HCT116 (cell line): ENCODE data around the gene SLC10A2. TPM values are rescaled to one million over a fixed set of nuclear protein-coding genes. Genes with fewer than 3 reads are reported as not detected.

Experiments used
- ATAC-seq: fragments of 200-7000 bp; cut with Tn5 transposase; 2 replicates; pipeline ENCODE4 v1.9.1; 2020; ENCODE audit warnings: mild to moderate bottlenecking, moderate library complexity
- BruUV-seq: library from RNA; stranded (reverse); fragments of 400-500 nt; replicated peaks from 2 replicates; lab custom pipeline; 2021; lab: Mats Ljungman, UMichigan
- CTCF ChIA-PET: fragments of 300-600 bp; sonication (Branson Sonifier 250); formaldehyde crosslinking; loops from one replicate; lab custom pipeline; 2021; ENCODE audit warnings: antibody characterized with exemption; lab: Charles Lee
- POLR2A ChIA-PET: fragments of 300-600, 350-600 bp; sonication (Branson Sonifier 250); formaldehyde crosslinking; loops from one replicate; lab custom pipeline; 2021; ENCODE audit warnings: antibody characterized with exemption; lab: Charles Lee
- RAD21 ChIA-PET, 2 experiments: fragments of 300-600 bp; sonication (Branson Sonifier 250); formaldehyde crosslinking; loops; one replicate each; lab custom pipeline; 2023; ENCODE audit warnings: low total read pairs in 2 of 2; ENCODE audit not compliant: uncharacterized antibody in 2 of 2, unreplicated experiment in 2 of 2, low non-redundant PET in 1 of 2; lab: Charles Lee
- DNase-seq: peaks from one replicate; pipeline ENCODE4 v3.0.0-alpha.2; 2010; ENCODE audit warnings: low read depth, low spot score
- H2AFZ ChIP-seq: fragments of 200-600 bp; shearing (Covaris generic), sonication (generic); 2 replicates; pipeline ENCODE4 v1.6.1; 2017; ENCODE audit warnings: low read depth, mixed run types, mixed read lengths, antibody characterized with exemption, low read length; ENCODE audit not compliant: poor library complexity, severe bottlenecking
- H3K27ac ChIP-seq: 2 replicates; pipeline ENCODE4 v1.5.1; 2012; ENCODE audit warnings: low read depth, low read length
- H3K27me3 ChIP-seq: fragments of 200-600 bp; sonication (generic); 2 replicates; pipeline ENCODE4 v1.6.1; 2016; ENCODE audit warnings: mixed run types, low read length, mixed read lengths; ENCODE audit not compliant: insufficient read depth
- H3K36me3 ChIP-seq, 2 experiments: fragments of 200-500 bp in 1 of 2; fragments of 200-600 bp in 1 of 2; sonication (Bioruptor generic) in 1 of 2; sonication (generic) in 1 of 2; 2 replicates each; pipeline versions ENCODE4 v1.5.1 to v1.6.1; 2014 to 2016; ENCODE audit warnings: low read length in 2 of 2, inconsistent platforms in 1 of 2, mixed read lengths in 1 of 2, mixed run types in 1 of 2; ENCODE audit not compliant: insufficient read depth in 2 of 2, control insufficient read depth in 1 of 2
- H3K4me1 ChIP-seq, 2 experiments: fragments of 200-600 bp in 1 of 2; sonication (generic) in 1 of 2; 2 replicates each; pipeline versions ENCODE4 v1.5.1 to v1.6.1; 2012 to 2017; ENCODE audit warnings: low read length in 2 of 2, inconsistent platforms in 1 of 2, mild to moderate bottlenecking in 1 of 2, mixed read lengths in 1 of 2, mixed run types in 1 of 2, moderate library complexity in 1 of 2; ENCODE audit not compliant: insufficient read depth in 2 of 2, control insufficient read depth in 1 of 2
- H3K4me2 ChIP-seq: fragments of 200-600 bp; sonication (generic); 2 replicates; pipeline ENCODE4 v1.6.1; 2017; ENCODE audit warnings: mixed run types, low read length, mixed read lengths
- H3K4me3 ChIP-seq, 2 experiments: fragments of 200-600 bp in 1 of 2; sonication (generic) in 1 of 2; replicated peaks in 1 of 2; 2 replicates each; pipeline ENCODE4 v1.5.1; 2011 to 2016; ENCODE audit warnings: low read length in 2 of 2, control low read depth in 1 of 2, low read depth in 1 of 2, mild to moderate bottlenecking in 1 of 2, mixed read lengths in 1 of 2, mixed run types in 1 of 2
- H3K79me2 ChIP-seq: fragments of 200-600 bp; sonication (generic); 2 replicates; pipeline ENCODE4 v1.6.1; 2017; ENCODE audit warnings: mild to moderate bottlenecking, mixed run types, low read length, moderate library complexity, mixed read lengths; ENCODE audit not compliant: insufficient read depth
- H3K9ac ChIP-seq: fragments of 200-600 bp; sonication (generic); 2 replicates; pipeline ENCODE4 v1.6.1; 2016; ENCODE audit warnings: low read length, mixed read lengths
- H3K9me2 ChIP-seq: fragments of 200-600 bp; sonication (generic), shearing (Covaris generic); 2 replicates; pipeline ENCODE4 v1.6.1; 2017; ENCODE audit warnings: mixed run types, mild to moderate bottlenecking, moderate library complexity; ENCODE audit not compliant: insufficient read depth
- H3K9me3 ChIP-seq, 2 experiments: fragments of 200-500 bp in 1 of 2; fragments of 200-600 bp in 1 of 2; sonication (Bioruptor generic) in 1 of 2; sonication (generic) in 1 of 2; 2 replicates each; pipeline ENCODE4 v1.6.1; 2014 to 2017; ENCODE audit warnings: low read length in 2 of 2, mixed read lengths in 2 of 2, inconsistent platforms in 1 of 2, low read depth in 1 of 2, mild to moderate bottlenecking in 1 of 2, mixed run types in 1 of 2, moderate library complexity in 1 of 2; ENCODE audit not compliant: control insufficient read depth in 1 of 2, insufficient read depth in 1 of 2
- H4K20me1 ChIP-seq: fragments of 200-600 bp; sonication (generic), shearing (Covaris generic); 2 replicates; pipeline ENCODE4 v1.6.1; 2017; ENCODE audit warnings: mixed run types, mild to moderate bottlenecking, moderate library complexity; ENCODE audit not compliant: insufficient read depth
- CBX3 ChIP-seq: IDR thresholded peaks from 2 replicates; pipeline ENCODE4 v1.6.1; 2012; ENCODE audit warnings: low read depth
- CEBPB ChIP-seq: IDR thresholded peaks from 2 replicates; pipeline ENCODE4 v1.6.1; 2012; ENCODE audit warnings: low read depth
- ELF1 ChIP-seq: IDR thresholded peaks from 2 replicates; pipeline ENCODE4 v1.6.1; 2012; ENCODE audit warnings: low read depth, borderline replicate concordance
- EZH2 ChIP-seq: fragments of 200-600 bp; sonication (generic); IDR thresholded peaks from 2 replicates; pipeline ENCODE4 v1.6.1; 2017; ENCODE audit warnings: antibody characterized with exemption, mixed run types
- EZH2phosphoT487 ChIP-seq: fragments of 200-600 bp; IDR thresholded peaks from 2 replicates; pipeline ENCODE4 v1.6.1; 2018; ENCODE audit warnings: antibody characterized with exemption, borderline replicate concordance
- POLR2A ChIP-seq: IDR thresholded peaks from 2 replicates; pipeline ENCODE4 v1.7.0; 2011; ENCODE audit warnings: borderline replicate concordance; ENCODE audit not compliant: insufficient read depth, insufficient read length; ENCODE audit errors: extremely low read depth
- POLR2AphosphoS5 ChIP-seq: IDR thresholded peaks from 2 replicates; pipeline ENCODE4 v1.6.1; 2011; ENCODE audit warnings: mild to moderate bottlenecking, low read depth, low read length, moderate library complexity
- RAD21 ChIP-seq: IDR thresholded peaks from 2 replicates; pipeline ENCODE4 v1.6.1; 2012; ENCODE audit warnings: low read depth, mild to moderate bottlenecking
- SIN3A ChIP-seq: IDR thresholded peaks from 2 replicates; pipeline ENCODE4 v1.6.1; 2012; ENCODE audit warnings: low read depth
- SP1 ChIP-seq: IDR thresholded peaks from 2 replicates; pipeline ENCODE4 v1.6.1; 2012; ENCODE audit warnings: low read depth
- YY1 ChIP-seq: IDR thresholded peaks from 2 replicates; pipeline ENCODE4 v1.6.1; 2011; ENCODE audit warnings: low read length, low read depth, moderate library complexity, mild to moderate bottlenecking; ENCODE audit not compliant: insufficient replicate concordance; ENCODE audit errors: extremely low read depth
- ZFX ChIP-seq: fragments of 450-650 bp; IDR thresholded peaks from 2 replicates; pipeline ENCODE4 v1.6.1; 2017
- intact Hi-C: fragments of 100-400 bp; cut with micrococcal nuclease; formaldehyde crosslinking; loops from 2 replicates; pipeline ENCODE4 v1.10.0; 2022
- total RNA-seq: library from RNA; stranded (reverse); gene quantifications from one replicate; pipeline ENCODE4 v1.2.1, GENCODE V29; 2021; ENCODE audit not compliant: unreplicated experiment
- TF ChIP-seq, protein P1 (sequence below): IDR thresholded peaks from 2 replicates; pipeline ENCODE4 v1.6.1; 2012
- TF ChIP-seq, protein P2 (sequence below), 3 experiments: fragments of 200-600 bp in 1 of 3; sonication (generic) in 1 of 3; IDR thresholded peaks in 2 of 3; conservative IDR thresholded peaks in 1 of 3; 2 replicates each; pipeline ENCODE4 v1.5.1; 2012 to 2017; ENCODE audit warnings: low read depth in 2 of 3, low read length in 2 of 3, antibody characterized with exemption in 1 of 3, borderline replicate concordance in 1 of 3, control low read depth in 1 of 3, mild to moderate bottlenecking in 1 of 3, mixed read lengths in 1 of 3, mixed run types in 1 of 3, moderate library complexity in 1 of 3; ENCODE audit not compliant: insufficient read depth in 1 of 3
- TF ChIP-seq, protein P3 (sequence below): IDR thresholded peaks from 2 replicates; pipeline ENCODE4 v1.6.1; 2011; ENCODE audit warnings: mild to moderate bottlenecking, low read length, moderate library complexity; ENCODE audit not compliant: insufficient replicate concordance; ENCODE audit errors: extremely low read depth
- TF ChIP-seq, protein P4 (sequence below): IDR thresholded peaks from 2 replicates; pipeline ENCODE4 v1.6.1; 2012; ENCODE audit warnings: low read depth

Gene SLC10A2
- total RNA-seq, 1 experiment from 2014 or later, result not detected

DNA sequence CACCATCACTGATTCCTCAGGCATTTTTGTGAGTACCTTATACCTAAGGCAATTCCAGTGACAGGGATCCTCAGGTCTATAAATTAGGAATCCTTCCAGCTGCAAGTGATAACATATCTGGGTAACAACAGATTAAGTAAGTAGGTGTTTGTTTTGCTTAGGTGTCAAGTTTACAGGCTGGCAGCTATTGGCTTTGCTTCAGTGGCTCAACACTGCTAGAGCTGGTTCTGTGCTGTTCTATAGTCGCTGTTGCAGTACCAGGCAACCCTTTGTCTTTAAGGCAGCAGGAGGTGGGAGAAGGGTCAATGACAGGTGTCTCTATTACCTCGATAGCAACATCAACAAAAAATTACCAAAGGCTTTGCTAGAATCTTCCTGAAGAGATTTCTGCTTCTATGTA is 27.0 kb downstream of the SLC10A2 start (continued):
- TF ChIP-seq RAD21, result no peak
- no peak for TF ChIP-seq SIN3A
- no peak for TF ChIP-seq CBX3
- no peak for TF ChIP-seq POLR2AphosphoS5
- TF ChIP-seq, protein P1, sequence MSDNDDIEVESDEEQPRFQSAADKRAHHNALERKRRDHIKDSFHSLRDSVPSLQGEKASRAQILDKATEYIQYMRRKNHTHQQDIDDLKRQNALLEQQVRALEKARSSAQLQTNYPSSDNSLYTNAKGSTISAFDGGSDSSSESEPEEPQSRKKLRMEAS, result no peak
- no peak for TF ChIP-seq EZH2phosphoT487
- no peak for TF ChIP-seq YY1
- TF ChIP-seq, protein P2, sequence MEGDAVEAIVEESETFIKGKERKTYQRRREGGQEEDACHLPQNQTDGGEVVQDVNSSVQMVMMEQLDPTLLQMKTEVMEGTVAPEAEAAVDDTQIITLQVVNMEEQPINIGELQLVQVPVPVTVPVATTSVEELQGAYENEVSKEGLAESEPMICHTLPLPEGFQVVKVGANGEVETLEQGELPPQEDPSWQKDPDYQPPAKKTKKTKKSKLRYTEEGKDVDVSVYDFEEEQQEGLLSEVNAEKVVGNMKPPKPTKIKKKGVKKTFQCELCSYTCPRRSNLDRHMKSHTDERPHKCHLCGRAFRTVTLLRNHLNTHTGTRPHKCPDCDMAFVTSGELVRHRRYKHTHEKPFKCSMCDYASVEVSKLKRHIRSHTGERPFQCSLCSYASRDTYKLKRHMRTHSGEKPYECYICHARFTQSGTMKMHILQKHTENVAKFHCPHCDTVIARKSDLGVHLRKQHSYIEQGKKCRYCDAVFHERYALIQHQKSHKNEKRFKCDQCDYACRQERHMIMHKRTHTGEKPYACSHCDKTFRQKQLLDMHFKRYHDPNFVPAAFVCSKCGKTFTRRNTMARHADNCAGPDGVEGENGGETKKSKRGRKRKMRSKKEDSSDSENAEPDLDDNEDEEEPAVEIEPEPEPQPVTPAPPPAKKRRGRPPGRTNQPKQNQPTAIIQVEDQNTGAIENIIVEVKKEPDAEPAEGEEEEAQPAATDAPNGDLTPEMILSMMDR (IDR thresholded peaks at IDR 0.05 in 2 of 3, conservative IDR thresholded peaks at IDR 0.05 in 1 of 3; ENCODE audit: borderline replicate concordance in 1 of 3, insufficient read depth in 1 of 3, low read depth in 2 of 3, low read length in 2 of 3), result no peak
- TF ChIP-seq ELF1, result no peak
- no peak for TF ChIP-seq EZH2
- no peak for TF ChIP-seq POLR2A

- ChIA-PET CTCF (no interaction called here), POLR2A (no interaction called here), RAD21 (no interaction called here)
- Histone ChIP-seq H3K4me3 (no peak overlapping the region), H3K27ac (no peak overlapping the region), H2AFZ (no peak overlapping the region), H3K79me2 (no peaks in the 10 kb centered on the region), H3K27me3 (no peaks in the 10 kb centered on the region), H3K36me3 (no peaks in the 10 kb centered on the region), H3K4me2 (no peak overlapping the region), H3K9me3 (no peaks in the 10 kb centered on the region), H3K9me2 (no peaks in the 10 kb centered on the region), H3K9ac (no peak overlapping the region), H4K20me1 (no peaks in the 10 kb centered on the region), H3K4me1 (no peaks in the 10 kb centered on the region)
- intact Hi-C loops, result no loop called here
- DNase-seq (no peak), ATAC-seq (peak; percentile 44; the same call in 1 of the 2 replicates)
- TF ChIP-seq EZH2phosphoT487 (no peak), SIN3A (no peak), SP1 (no peak), ZFX (no peak), ELF1 (no peak), CEBPB (no peak)
- TF ChIP-seq, protein P3, sequence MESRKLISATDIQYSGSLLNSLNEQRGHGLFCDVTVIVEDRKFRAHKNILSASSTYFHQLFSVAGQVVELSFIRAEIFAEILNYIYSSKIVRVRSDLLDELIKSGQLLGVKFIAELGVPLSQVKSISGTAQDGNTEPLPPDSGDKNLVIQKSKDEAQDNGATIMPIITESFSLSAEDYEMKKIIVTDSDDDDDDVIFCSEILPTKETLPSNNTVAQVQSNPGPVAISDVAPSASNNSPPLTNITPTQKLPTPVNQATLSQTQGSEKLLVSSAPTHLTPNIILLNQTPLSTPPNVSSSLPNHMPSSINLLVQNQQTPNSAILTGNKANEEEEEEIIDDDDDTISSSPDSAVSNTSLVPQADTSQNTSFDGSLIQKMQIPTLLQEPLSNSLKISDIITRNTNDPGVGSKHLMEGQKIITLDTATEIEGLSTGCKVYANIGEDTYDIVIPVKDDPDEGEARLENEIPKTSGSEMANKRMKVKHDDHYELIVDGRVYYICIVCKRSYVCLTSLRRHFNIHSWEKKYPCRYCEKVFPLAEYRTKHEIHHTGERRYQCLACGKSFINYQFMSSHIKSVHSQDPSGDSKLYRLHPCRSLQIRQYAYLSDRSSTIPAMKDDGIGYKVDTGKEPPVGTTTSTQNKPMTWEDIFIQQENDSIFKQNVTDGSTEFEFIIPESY, result no peak
- TF ChIP-seq, protein P2 (IDR thresholded peaks at IDR 0.05 in 2 of 3, conservative IDR thresholded peaks at IDR 0.05 in 1 of 3; ENCODE audit: borderline replicate concordance in 1 of 3, insufficient read depth in 1 of 3, low read depth in 2 of 3, low read length in 2 of 3), result no peak
- TF ChIP-seq, protein P4, sequence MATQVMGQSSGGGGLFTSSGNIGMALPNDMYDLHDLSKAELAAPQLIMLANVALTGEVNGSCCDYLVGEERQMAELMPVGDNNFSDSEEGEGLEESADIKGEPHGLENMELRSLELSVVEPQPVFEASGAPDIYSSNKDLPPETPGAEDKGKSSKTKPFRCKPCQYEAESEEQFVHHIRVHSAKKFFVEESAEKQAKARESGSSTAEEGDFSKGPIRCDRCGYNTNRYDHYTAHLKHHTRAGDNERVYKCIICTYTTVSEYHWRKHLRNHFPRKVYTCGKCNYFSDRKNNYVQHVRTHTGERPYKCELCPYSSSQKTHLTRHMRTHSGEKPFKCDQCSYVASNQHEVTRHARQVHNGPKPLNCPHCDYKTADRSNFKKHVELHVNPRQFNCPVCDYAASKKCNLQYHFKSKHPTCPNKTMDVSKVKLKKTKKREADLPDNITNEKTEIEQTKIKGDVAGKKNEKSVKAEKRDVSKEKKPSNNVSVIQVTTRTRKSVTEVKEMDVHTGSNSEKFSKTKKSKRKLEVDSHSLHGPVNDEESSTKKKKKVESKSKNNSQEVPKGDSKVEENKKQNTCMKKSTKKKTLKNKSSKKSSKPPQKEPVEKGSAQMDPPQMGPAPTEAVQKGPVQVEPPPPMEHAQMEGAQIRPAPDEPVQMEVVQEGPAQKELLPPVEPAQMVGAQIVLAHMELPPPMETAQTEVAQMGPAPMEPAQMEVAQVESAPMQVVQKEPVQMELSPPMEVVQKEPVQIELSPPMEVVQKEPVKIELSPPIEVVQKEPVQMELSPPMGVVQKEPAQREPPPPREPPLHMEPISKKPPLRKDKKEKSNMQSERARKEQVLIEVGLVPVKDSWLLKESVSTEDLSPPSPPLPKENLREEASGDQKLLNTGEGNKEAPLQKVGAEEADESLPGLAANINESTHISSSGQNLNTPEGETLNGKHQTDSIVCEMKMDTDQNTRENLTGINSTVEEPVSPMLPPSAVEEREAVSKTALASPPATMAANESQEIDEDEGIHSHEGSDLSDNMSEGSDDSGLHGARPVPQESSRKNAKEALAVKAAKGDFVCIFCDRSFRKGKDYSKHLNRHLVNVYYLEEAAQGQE, result no peak
- no TSS peak for BruUV-seq
These were observed 29.9 kb downstream of the SLC10A2 start for GRCh38 chr13:103036268-103036667.
